Osteoblast (primary cell): ENCODE measurements around the gene GNRHR. TPM values are rescaled to one million over a fixed set of nuclear protein-coding genes. Genes with fewer than 3 reads are reported as not detected.

ENCODE experiments used
- DNase-seq: peaks from one replicate; pipeline ENCODE4 v3.0.0; 2011; ENCODE audit warnings: low spot score, mixed read lengths; ENCODE audit not compliant: insufficient read length; ENCODE audit errors: missing footprints
- H2AFZ ChIP-seq: 2 replicates; pipeline ENCODE4 v1.6.0; 2011; ENCODE audit warnings: mild to moderate bottlenecking, low read length
- H3K27ac ChIP-seq: 2 replicates; pipeline ENCODE4 v1.5.1; 2011; ENCODE audit warnings: mild to moderate bottlenecking, low read depth, low read length, moderate library complexity
- H3K27me3 ChIP-seq: 2 replicates; pipeline ENCODE4 v1.6.0; 2012; ENCODE audit warnings: mild to moderate bottlenecking, control low read depth, inconsistent platforms, low read length, moderate library complexity; ENCODE audit not compliant: insufficient read depth
- H3K36me3 ChIP-seq: 2 replicates; pipeline ENCODE4 v1.5.1; 2011; ENCODE audit warnings: mild to moderate bottlenecking, low read length, control low read depth, moderate library complexity; ENCODE audit not compliant: insufficient read depth
- H3K4me1 ChIP-seq: 2 replicates; pipeline ENCODE4 v1.5.1; 2011; ENCODE audit warnings: mild to moderate bottlenecking, low read length, control low read depth, moderate library complexity; ENCODE audit not compliant: insufficient read depth
- H3K4me2 ChIP-seq: 2 replicates; pipeline ENCODE4 v1.6.0; 2011; ENCODE audit warnings: mild to moderate bottlenecking, low read length; ENCODE audit not compliant: insufficient read depth
- H3K4me3 ChIP-seq: fragments of 200-600 bp; sonication (generic); 3 replicates; pipeline ENCODE4 v1.5.1; 2012; ENCODE audit warnings: mild to moderate bottlenecking, low read length, inconsistent platforms; ENCODE audit not compliant: insufficient read depth
- H3K79me2 ChIP-seq: 2 replicates; pipeline ENCODE4 v1.6.0; 2012; ENCODE audit warnings: mild to moderate bottlenecking, low read length, control low read depth, inconsistent platforms; ENCODE audit not compliant: insufficient read depth
- H3K9me3 ChIP-seq: 2 replicates; pipeline ENCODE4 v1.5.1; 2011; ENCODE audit warnings: low read depth, low read length, control low read depth
- H4K20me1 ChIP-seq: 2 replicates; pipeline ENCODE4 v1.6.0; 2012; ENCODE audit warnings: mild to moderate bottlenecking, low read length, control low read depth; ENCODE audit not compliant: insufficient read depth
- CTCF ChIP-seq: IDR thresholded peaks from 2 replicates; pipeline ENCODE4 v1.5.1; 2011; ENCODE audit warnings: mild to moderate bottlenecking, low read depth, low read length, moderate library complexity; ENCODE audit errors: extremely low read depth
- total RNA-seq: library from RNA; depleted of rRNA; stranded (reverse); fragments of >200 nt; gene quantifications from 2 replicates; pipeline ENCODE4 v1.2.3, GENCODE V29; 2012

Gene GNRHR
- total RNA-seq, 1 donor: not detected

- Histone ChIP-seq H3K36me3 (no peaks in the 10 kb centered on the region), H3K4me2 (peak overlapping the region; percentile 96), H3K9me3 (no peaks in the 10 kb centered on the region), H3K27ac (peak overlapping the region; percentile 66), H2AFZ (peak overlapping the region; percentile 91), H4K20me1 (peaks cover 2% of the 10 kb centered on the region), H3K27me3 (no peaks in the 10 kb centered on the region), H3K4me3 (peak overlapping the region; percentile 96), H3K4me1 (peaks cover 14% of the 10 kb centered on the region), H3K79me2 (peaks cover 73% of the 10 kb centered on the region)
- peak; percentile 37 for DNase-seq
- TF ChIP-seq CTCF: no peak
Observed at GRCh38 chr4:67701517-67701850, 52.7 kb downstream of the GNRHR start.

- H3K27ac ChIP-seq: peak within 1 kb of the TSS; percentile 93
- H3K4me2 ChIP-seq: peak within 1 kb of the TSS; percentile 96
- peaks cover 14% of the 10 kb centered on the region for H3K4me1 ChIP-seq
- DNase-seq: peak; percentile 96
- no peaks in the 10 kb centered on the region for H3K9me3 ChIP-seq
- peak; percentile 29 for TF ChIP-seq CTCF
- H3K27me3 ChIP-seq: no peaks in the 10 kb centered on the region
- H3K79me2 ChIP-seq: peaks cover 71% of the 10 kb centered on the region
- H4K20me1 ChIP-seq: peaks cover 2% of the 10 kb centered on the region
- H2AFZ ChIP-seq: peak within 1 kb of the TSS; percentile 92
- H3K36me3 ChIP-seq: no peaks in the 10 kb centered on the region
- H3K4me3 ChIP-seq: peak within 1 kb of the TSS; percentile 96
Observed at GRCh38 chr4:67700738-67701516, 53.3 kb downstream of the GNRHR start, which contains the start of gene UBA6. Gene UBA6, minus strand, starts transcription at chr4:67701155. Its CDS starts 36 bp downstream, at chr4:67701119.

GRCh38 chr4:67700116-67700737, 54.0 kb downstream of the GNRHR start:
- H3K4me1 ChIP-seq: peaks cover 14% of the 10 kb centered on the region
- H2AFZ ChIP-seq: peak overlapping the region; percentile 92
- H3K4me2 ChIP-seq: peak overlapping the region; percentile 89
- peak; percentile 55 for DNase-seq
- H3K4me3 ChIP-seq: peak overlapping the region; percentile 96
- no peaks in the 10 kb centered on the region for H3K9me3 ChIP-seq
- no peaks in the 10 kb centered on the region for H3K27me3 ChIP-seq
- H3K27ac ChIP-seq: peak overlapping the region; percentile 93
- H4K20me1 ChIP-seq: peaks cover 2% of the 10 kb centered on the region
- TF ChIP-seq CTCF: no peak
- no peaks in the 10 kb centered on the region for H3K36me3 ChIP-seq
- H3K79me2 ChIP-seq: peaks cover 70% of the 10 kb centered on the region

- H4K20me1 ChIP-seq: peaks cover 2% of the 10 kb centered on the region
- H3K4me1 ChIP-seq: peaks cover 14% of the 10 kb centered on the region
- no peaks in the 10 kb centered on the region for H3K9me3 ChIP-seq
- H3K27me3 ChIP-seq: no peaks in the 10 kb centered on the region
- H2AFZ ChIP-seq: no peak overlapping the region
- peak overlapping the region; percentile 96 for H3K4me3 ChIP-seq
- H3K36me3 ChIP-seq: no peaks in the 10 kb centered on the region
- peak; percentile 30 for DNase-seq
- TF ChIP-seq CTCF: no peak
- peaks cover 72% of the 10 kb centered on the region for H3K79me2 ChIP-seq
- H3K27ac ChIP-seq: peak overlapping the region; percentile 93
- H3K4me2 ChIP-seq: peak overlapping the region; percentile 89
Observed at GRCh38 chr4:67699603-67700002, 54.6 kb downstream of the GNRHR start.
